HG02798 (cell line): Measurements from ENCODE around the gene LHX3.

ENCODE experiments used
- ATAC-seq: cut with Tn5 transposase; IDR thresholded peaks from one replicate; pipeline ENCODE4 v1.9.1; 2021; ENCODE audit warnings: mild to moderate bottlenecking; ENCODE audit not compliant: unreplicated experiment, poor library complexity

The LHX3 gene

GRCh38 chr9:136182420-136182787 lies 22.5 kb downstream of the LHX3 start:
- no peak for ATAC-seq

DNA sequence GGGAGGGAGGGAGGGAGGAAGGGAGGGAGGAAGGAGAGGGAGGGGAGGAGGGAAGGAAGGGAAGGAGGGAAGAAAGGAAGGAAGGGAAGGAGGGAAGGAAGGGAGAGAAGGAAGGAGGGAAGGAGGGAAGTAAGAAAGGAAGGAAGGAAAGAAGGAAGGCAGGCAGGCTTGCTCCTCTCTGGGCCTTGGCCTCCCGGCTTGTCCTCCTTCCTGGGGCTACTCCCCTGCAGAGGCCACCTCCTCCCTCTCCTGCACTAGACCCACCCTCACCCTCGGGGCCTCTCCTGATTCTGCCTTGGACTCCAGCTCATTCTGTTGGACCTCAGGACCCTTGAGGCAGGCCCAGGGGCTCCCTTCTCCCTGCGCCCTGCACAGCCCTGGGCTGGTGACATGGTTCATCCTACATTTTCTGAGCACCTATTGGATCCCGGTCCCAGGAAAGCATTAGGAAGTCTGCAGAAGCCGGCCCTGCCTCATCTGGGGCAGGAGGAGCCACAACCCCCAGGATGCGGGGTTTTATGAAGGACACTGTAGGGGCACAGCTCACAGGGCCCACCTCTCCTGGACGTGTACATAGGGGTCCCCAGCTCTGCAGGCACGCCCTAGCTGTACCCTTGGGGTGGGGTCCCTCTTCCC lies 23.0 kb downstream of the LHX3 start:
- ATAC-seq, result no peak

DNA sequence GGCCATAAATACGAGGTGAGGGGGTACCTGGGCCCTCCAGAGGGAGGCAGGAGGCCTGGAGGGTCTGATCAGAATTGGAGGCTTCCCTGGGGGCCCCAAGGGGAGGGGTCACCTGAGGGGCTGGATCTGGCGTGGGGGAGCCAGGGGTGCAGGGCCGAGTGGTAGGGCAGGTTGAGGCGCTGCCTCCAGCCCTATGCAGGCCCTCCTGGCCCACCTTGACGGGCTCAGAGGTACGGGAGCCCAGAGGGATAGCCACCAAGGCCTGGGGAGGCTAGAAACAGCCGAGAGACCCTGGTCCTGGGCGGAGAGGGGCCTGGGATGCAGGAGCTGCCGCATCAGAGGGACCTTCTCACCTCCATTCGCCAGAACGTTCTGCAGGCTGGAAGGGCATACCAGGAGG lies 24.3 kb downstream of the LHX3 start:
- no peak for ATAC-seq

DNA sequence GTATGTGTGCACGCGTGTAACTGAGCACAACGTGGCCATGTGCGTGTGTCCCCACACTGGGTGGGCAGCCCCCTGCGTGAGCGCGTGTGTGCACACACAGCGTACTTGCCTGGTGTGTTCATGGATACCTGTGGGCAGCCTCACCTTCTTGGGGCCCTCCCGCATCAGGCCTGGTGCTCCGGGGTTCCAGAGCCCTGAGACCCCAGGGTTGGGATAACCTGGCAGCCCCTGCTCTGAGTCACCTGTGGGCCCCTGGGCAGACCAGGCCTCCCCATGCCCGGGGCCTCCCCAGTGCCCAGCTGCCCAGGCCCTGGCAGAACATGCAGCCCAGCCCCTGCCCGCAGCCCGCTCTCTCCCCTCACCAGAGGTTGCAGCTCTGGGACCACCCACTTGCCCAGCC lies 25.2 kb downstream of the LHX3 start:
- ATAC-seq, result no peak

DNA sequence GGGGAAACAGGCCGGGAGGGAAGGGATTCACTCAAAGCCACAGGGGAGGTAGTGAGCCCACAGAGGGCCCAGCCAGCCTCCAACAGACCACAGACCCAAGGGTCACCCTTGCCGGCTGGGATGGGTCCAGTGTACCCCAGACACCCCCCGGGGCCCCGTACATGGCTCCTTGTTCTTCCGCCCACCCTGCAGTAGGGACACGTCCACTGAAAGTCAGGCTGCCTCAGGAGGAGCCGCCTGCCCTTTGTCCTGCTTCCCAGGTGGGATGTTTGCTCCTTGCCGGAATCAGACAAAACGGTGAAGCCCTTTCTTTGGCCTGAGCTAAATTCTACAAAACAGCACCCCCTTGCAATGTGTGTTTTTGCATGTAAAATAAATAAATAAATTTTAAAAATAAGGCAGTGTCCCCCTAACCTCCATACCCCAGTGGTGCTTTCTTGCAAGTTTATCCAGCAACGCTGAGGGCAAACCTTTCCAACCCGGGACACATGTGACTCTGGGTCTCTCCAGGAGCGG lies 25.8 kb downstream of the LHX3 start:
- ATAC-seq, result no peak

- ATAC-seq, result no peak
These were observed 26.2 kb downstream of the LHX3 start for GRCh38 chr9:136178773-136179075.

DNA sequence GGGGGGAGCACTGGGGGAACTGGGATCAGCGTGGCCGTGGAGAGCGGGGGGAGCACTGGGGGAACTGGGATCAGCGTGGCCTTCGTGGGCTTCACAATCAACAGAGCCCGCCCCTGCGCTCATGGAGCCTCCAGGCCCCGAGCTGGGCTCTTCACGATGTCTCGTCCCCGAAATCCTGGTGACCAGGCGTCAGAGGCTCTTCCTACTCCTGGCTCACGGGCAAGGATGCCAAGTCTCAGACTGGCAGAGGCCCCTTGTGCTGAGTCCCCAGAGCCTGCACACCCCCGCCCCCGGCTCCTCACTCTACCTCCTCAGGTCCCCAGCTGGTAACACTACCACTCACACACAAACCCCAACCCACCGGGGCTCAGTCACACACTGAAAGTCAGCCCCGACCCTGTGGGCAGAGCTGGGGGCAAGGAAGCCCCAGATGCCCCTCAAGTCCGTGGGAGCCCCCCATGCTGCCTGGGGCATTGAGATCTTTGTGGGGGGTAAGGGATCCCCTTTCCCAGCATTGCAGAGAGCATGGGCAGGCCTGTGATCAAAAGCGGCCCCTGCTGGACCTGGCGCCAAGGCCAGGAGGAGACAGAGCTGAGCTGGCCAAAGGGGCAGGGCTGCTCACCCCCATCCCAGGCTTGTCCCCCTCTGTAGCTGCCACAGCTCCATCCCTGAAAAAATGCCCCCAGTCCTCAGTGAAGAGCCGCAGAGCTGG lies 26.7 kb downstream of the LHX3 start:
- ATAC-seq, result no peak

- no peak for ATAC-seq
These were observed 27.7 kb downstream of the LHX3 start for GRCh38 chr9:136177224-136177623.

GRCh38 chr9:136175616-136176197 lies 29.2 kb downstream of the LHX3 start:
- ATAC-seq, result no peak

DNA sequence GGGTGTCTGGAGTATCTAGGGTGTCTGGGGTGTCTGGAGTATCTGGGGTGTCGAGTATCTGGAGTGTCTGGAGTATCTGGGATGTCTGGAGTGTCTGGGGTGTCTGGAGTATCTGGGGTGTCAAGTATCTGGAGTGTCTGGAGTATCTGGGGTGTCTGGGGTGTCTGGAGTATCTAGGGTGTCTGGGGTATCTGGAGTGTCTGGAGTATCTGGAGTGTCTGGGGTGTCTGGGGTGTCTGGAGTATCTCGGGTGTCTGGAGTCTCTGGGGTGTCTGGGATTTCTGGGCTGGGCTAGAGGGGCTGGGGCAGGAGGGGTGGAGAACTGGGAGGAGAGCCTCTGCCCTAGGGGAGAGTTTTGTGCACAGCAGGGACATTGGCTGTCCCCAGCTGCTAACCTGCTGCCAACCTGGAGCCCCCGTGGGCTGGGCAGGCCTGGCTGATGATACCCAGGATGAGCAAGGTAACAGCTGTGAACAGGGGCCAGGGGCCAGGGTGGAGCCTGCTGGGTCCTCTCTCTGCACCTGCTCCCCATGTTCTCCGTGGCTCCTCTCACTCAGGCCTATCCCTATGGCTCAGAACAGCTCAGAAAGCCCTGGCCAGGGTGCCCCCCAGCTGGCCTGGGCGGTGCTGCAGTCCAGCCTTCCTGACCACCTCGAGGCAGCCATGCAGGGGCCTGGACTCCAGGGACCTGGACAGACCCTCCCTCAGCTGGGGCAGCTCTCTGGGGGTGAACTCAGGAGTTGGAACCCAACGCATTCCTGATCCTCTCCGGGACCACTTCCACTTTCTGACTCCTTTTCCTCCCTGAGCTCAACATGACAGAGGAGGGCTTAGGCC lies 29.9 kb downstream of the LHX3 start:
- no peak for ATAC-seq

DNA sequence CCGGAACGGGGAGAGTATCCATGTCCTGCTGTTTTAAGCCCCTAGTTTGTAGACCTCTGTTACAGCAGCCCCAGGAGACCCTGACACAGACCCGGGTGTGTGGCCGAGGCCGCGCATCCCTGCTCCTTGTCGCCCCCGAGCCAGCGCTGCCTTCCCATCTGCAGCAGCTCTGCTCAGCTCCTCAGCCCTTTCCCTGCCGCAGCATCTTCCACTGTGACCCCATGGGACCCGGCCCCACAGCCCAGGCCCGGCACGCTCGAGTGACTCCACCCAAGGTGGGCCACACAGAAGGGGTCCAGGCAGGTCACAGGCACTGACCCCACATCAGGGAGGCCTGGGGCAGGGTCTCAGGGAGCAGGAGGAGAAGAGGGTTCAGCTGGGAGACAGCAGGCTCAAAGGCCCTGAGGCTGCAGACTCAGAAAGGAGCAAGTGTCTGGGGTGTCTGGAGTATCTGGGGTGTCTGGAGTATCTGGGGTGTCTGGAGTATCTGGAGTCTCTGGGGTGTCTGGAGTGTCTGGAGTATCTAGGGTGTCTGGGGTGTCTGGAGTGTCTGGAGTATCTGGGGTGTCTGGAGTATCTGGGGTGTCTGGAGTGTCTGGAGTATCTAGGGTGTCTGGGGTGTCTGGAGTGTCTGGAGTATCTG lies 31.2 kb downstream of the LHX3 start:
- no peak for ATAC-seq

- no peak for ATAC-seq
These were observed 32.4 kb downstream of the LHX3 start for GRCh38 chr9:136172412-136173079.

- no peak for ATAC-seq
These were observed 33.0 kb downstream of the LHX3 start for GRCh38 chr9:136171801-136172411.

GRCh38 chr9:136171009-136171800 lies 33.7 kb downstream of the LHX3 start:
- no peak for ATAC-seq

DNA sequence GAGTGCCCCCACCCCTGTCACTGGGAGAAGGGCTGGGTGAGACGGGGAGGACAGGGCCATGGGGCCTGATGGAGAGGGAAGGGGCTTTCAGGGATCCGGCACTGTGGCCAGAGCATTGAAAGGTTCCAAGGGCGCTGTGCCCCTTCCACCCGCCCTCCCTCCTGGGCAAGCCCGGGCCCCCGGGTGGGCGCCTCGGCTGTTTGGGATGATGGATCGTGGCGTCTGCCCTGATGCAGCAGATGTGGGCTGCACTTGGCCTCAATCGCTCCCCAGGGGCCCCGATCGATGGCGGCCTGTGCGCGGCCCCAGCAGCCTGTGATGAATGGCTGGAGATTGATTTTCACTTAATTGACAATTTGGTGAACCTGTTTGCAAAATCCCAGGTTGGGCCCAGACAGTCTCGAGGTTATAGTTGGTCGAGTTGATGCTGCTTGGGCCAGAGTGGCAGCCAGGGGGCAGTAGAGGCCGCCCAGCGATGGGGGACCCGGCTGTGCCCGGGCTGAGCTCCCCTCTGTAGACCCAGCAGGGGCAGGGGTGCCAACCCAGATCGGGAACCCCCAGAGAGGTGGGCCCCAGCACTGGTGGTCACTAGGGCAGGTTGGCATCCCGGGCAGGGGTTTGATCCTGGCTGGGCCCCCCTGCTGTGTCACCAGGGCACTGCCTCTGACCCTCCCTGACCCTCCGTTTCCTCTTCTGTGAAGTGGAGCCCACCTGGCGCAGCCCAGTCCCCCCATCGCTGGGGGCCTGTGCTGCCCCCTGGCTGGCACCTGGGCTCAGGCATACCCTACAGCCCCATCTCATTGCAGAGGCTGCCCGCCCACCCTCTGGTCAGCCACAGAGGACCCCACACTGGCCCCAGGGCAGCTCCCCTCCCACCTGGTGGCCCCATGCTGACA lies 34.7 kb downstream of the LHX3 start:
- no peak for ATAC-seq

DNA sequence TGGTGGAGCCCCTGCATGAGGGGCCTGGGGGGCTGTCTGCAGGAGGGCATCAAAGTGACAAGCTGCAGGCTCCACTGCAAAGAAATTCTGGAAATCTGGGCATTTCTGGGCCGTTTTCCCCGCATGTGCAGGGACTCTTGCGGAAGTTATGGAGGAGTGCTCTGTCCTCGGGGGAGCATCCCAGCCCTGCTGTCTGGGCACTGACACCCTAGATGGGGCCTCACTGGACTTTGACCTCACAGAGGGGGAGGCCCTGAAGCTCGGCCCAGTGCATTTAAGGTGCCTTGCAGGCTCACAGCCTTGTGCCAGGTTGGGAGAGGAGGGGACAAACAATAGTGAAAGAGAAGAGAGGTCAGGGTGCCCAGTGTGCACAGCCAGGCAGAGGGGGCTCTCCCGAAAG lies 35.4 kb downstream of the LHX3 start:
- no peak for ATAC-seq

- ATAC-seq, result no peak
These were observed 41.6 kb downstream of the LHX3 start for GRCh38 chr9:136163248-136163850.
